Suppressor macrophage treated with lipopolysaccharide for 1 hour (primary cell): ENCODE results near the gene ABCA4.
A peak's percentile ranks its signal among the peaks of the same experiment; 100 is the strongest.
"Not testable (repeated sequence)": the region's sequence is repeated elsewhere in the genome, so short reads cannot be mapped to it uniquely, and the experiment has no call there.

Experiments
- DNase-seq, 3 donors: peaks; one replicate each; pipeline ENCODE4 v3.0.0-alpha.2; 2020 to 2022

Gene ABCA4

GRCh38 chr1:93999840-94000415, 121.0 kb downstream of the ABCA4 start:
- no peak for DNase-seq

- DNase-seq: not testable (repeated sequence)
These were observed 122.4 kb downstream of the ABCA4 start for GRCh38 chr1:93998532-93998931.

GRCh38 chr1:93997756-93998155, 123.2 kb downstream of the ABCA4 start:
- DNase-seq: no peak

- no peak for DNase-seq
These were observed 125.0 kb downstream of the ABCA4 start for GRCh38 chr1:93995837-93996536.

- no peak for DNase-seq
These were observed 127.2 kb downstream of the ABCA4 start for GRCh38 chr1:93993731-93994130.

- DNase-seq: no peak
These were observed 128.0 kb downstream of the ABCA4 start for GRCh38 chr1:93992954-93993353.

GRCh38 chr1:93992190-93992589, 128.8 kb downstream of the ABCA4 start:
- DNase-seq: no peak

GRCh38 chr1:93991271-93991670, 129.7 kb downstream of the ABCA4 start:
- peak; percentile 21 to 36 (median 33) for DNase-seq

GRCh38 chr1:93990477-93990876, 130.5 kb downstream of the ABCA4 start:
- DNase-seq: not testable (repeated sequence)

GRCh38 chr1:93990010-93990409, 130.9 kb downstream of the ABCA4 start:
- DNase-seq: no peak

- DNase-seq: no peak
These were observed 131.3 kb downstream of the ABCA4 start for GRCh38 chr1:93989601-93990000.

- peak in 1 of 3 donors; percentile 16 for DNase-seq
These were observed 132.2 kb downstream of the ABCA4 start for GRCh38 chr1:93988634-93989350.

- no peak for DNase-seq
These were observed 139.7 kb downstream of the ABCA4 start for GRCh38 chr1:93981274-93981667.

GRCh38 chr1:93980320-93981273, 140.4 kb downstream of the ABCA4 start:
- DNase-seq: no peak

- no peak for DNase-seq
These were observed 141.1 kb downstream of the ABCA4 start for GRCh38 chr1:93979718-93980319.

GRCh38 chr1:93979040-93979717, 141.8 kb downstream of the ABCA4 start:
- no peak for DNase-seq

GRCh38 chr1:93977598-93977945, 143.4 kb downstream of the ABCA4 start:
- no peak for DNase-seq

GRCh38 chr1:93976711-93977597, 144.0 kb downstream of the ABCA4 start:
- no peak for DNase-seq

GRCh38 chr1:93976291-93976690, 144.7 kb downstream of the ABCA4 start:
- no peak for DNase-seq

- DNase-seq: no peak
These were observed 148.6 kb downstream of the ABCA4 start for GRCh38 chr1:93972341-93972740.

- DNase-seq: no peak
These were observed 151.1 kb downstream of the ABCA4 start for GRCh38 chr1:93969887-93970286.
